Esophagus muscularis mucosa (tissue), 4 donors: ENCODE data around the gene FAM136A.

Experiments
- CTCF ChIP-seq, 3 experiments: fragments of 200-600 bp in 2 of 3; fragments of 450-650 bp in 1 of 3; sonication (generic) in 2 of 3; IDR thresholded peaks; one replicate each; pipeline ENCODE4 v1.5.1; 2017 to 2019; ENCODE audit warnings: antibody characterized with exemption in 3 of 3, mild to moderate bottlenecking in 2 of 3, moderate library complexity in 1 of 3
- EP300 ChIP-seq: sonication (generic); formaldehyde crosslinking; IDR thresholded peaks from one replicate; pipeline ENCODE4 v1.6.1; 2017; ENCODE audit warnings: antibody characterized with exemption
- POLR2A ChIP-seq: fragments of 450-650 bp; IDR thresholded peaks from one replicate; pipeline ENCODE4 v1.6.1; 2017; ENCODE audit warnings: antibody characterized with exemption, moderate library complexity, mild to moderate bottlenecking, low read depth
- POLR2AphosphoS5 ChIP-seq, 2 donors: sonication (generic); formaldehyde crosslinking; IDR thresholded peaks; one replicate each; pipeline ENCODE4 v1.6.1; 2017; ENCODE audit warnings: antibody characterized with exemption in 2 of 2

- no peak for TF ChIP-seq POLR2AphosphoS5 (IDR thresholded peaks at IDR 0.05)
- TF ChIP-seq EP300 = no peak
- TF ChIP-seq CTCF (IDR thresholded peaks at IDR 0.05) = no peak
- TF ChIP-seq POLR2A = no peak
These were observed 39.6 kb upstream of the FAM136A start for GRCh38 chr2:70341477-70341765.
